ENCODE results near the gene STARD3.

Gene STARD3

GRCh38 chr17:39704821-39705551, 68.0 kb downstream of the STARD3 start:
- no peak overlapping the region for H3K4me3 ChIP-seq (ENCODE audit: low read depth in 1 of 2, low read length in 1 of 2)
- TF ChIP-seq CTCF (IDR thresholded peaks at IDR 0.05): no peak
- peaks cover 39% of the 10 kb centered on the region for H3K27me3 ChIP-seq
- no peaks in the 10 kb centered on the region for H3K36me3 ChIP-seq
- H3K9me3 ChIP-seq: no peaks in the 10 kb centered on the region
- H3K27ac ChIP-seq: no peak overlapping the region
- no peaks in the 10 kb centered on the region for H3K4me1 ChIP-seq (ENCODE audit: control insufficient read depth in 1 of 2, insufficient read depth in 1 of 2, low read depth in 1 of 2, low read length in 1 of 2)

GRCh38 chr17:39705786-39706348, 68.9 kb downstream of the STARD3 start:
- Histone ChIP-seq H3K27ac (no peak overlapping the region), H3K9me3 (no peaks in the 10 kb centered on the region)

GRCh38 chr17:39706383-39706782, 69.4 kb downstream of the STARD3 start:
- no peaks in the 10 kb centered on the region for H3K4me1 ChIP-seq (ENCODE audit: control insufficient read depth in 1 of 2, insufficient read depth in 1 of 2, low read depth in 1 of 2, low read length in 1 of 2)

More at GRCh38 chr17:39705786-39706348, 68.9 kb downstream of the STARD3 start:
- no peak for TF ChIP-seq CTCF (IDR thresholded peaks at IDR 0.05)
- no peaks in the 10 kb centered on the region for H3K36me3 ChIP-seq
- peaks cover 31% of the 10 kb centered on the region for H3K27me3 ChIP-seq
- H3K4me1 ChIP-seq (ENCODE audit: control insufficient read depth in 1 of 2, insufficient read depth in 1 of 2, low read depth in 1 of 2, low read length in 1 of 2): no peaks in the 10 kb centered on the region
- H3K4me3 ChIP-seq (ENCODE audit: low read depth in 1 of 2, low read length in 1 of 2): no peak overlapping the region

GRCh38 chr17:39706921-39707337, 70.0 kb downstream of the STARD3 start:
- Histone ChIP-seq H3K36me3 (no peaks in the 10 kb centered on the region), H3K9me3 (no peaks in the 10 kb centered on the region), H3K27ac (no peak overlapping the region), H3K4me3 (ENCODE audit: low read depth in 1 of 2, low read length in 1 of 2) (no peak overlapping the region), H3K27me3 (peaks cover 20% of the 10 kb centered on the region), H3K4me1 (ENCODE audit: control insufficient read depth in 1 of 2, insufficient read depth in 1 of 2, low read depth in 1 of 2, low read length in 1 of 2) (no peaks in the 10 kb centered on the region)
- no peak for TF ChIP-seq CTCF (IDR thresholded peaks at IDR 0.05)

More at GRCh38 chr17:39706383-39706782, 69.4 kb downstream of the STARD3 start:
- Histone ChIP-seq H3K27me3 (peaks cover 25% of the 10 kb centered on the region), H3K36me3 (no peaks in the 10 kb centered on the region), H3K27ac (no peak overlapping the region), H3K9me3 (no peaks in the 10 kb centered on the region), H3K4me3 (ENCODE audit: low read depth in 1 of 2, low read length in 1 of 2) (no peak overlapping the region)
- TF ChIP-seq CTCF (IDR thresholded peaks at IDR 0.05): no peak

- H3K4me3 ChIP-seq (ENCODE audit: low read depth in 1 of 2, low read length in 1 of 2): no peak overlapping the region
- H3K36me3 ChIP-seq: no peaks in the 10 kb centered on the region
- H3K9me3 ChIP-seq: no peaks in the 10 kb centered on the region
- TF ChIP-seq CTCF (IDR thresholded peaks at IDR 0.05): no peak
- no peaks in the 10 kb centered on the region for H3K27me3 ChIP-seq
- no peaks in the 10 kb centered on the region for H3K4me1 ChIP-seq (ENCODE audit: control insufficient read depth in 1 of 2, insufficient read depth in 1 of 2, low read depth in 1 of 2, low read length in 1 of 2)
- no peak overlapping the region for H3K27ac ChIP-seq
These were observed 72.5 kb downstream of the STARD3 start for GRCh38 chr17:39709319-39709997.
